Measurements from ENCODE around the gene HOXB5. TPM values are rescaled to one million over a fixed set of nuclear protein-coding genes. Genes with fewer than 3 reads are reported as not detected.

HOXB5 gene
- total RNA-seq, 2 experiments from 2014 or later = not detected

- Mint-ChIP-seq H3K36me3 (no peaks in the 10 kb centered on the region), H3K27me3 (peaks cover 87% of the 10 kb centered on the region), H3K4me1 (ENCODE audit: low read depth) (peaks cover 30% of the 10 kb centered on the region), H3K4me3 (no peak overlapping the region), H3K9me3 (no peaks in the 10 kb centered on the region), H3K27ac (no peak overlapping the region)
- intact Hi-C loops (cut with micrococcal nuclease) = loop anchor here (5.0 to 10.0 kb wide), 2 partner anchors 102 to 485 kb away; partner anchors contain the start of genes PRAC1 and PRAC2
- ChIA-PET POLR2A (no interaction called here), CTCF (interaction anchor here (0.5 to 4.9 kb wide), 6 partner anchors 12 to 593 kb away, joined by 4 to 22 read pairs (median 5); partner anchors contain the start of gene HOXB5)
- no peak for DNase-seq
These were observed 26.4 kb upstream of the HOXB5 start for GRCh38 chr17:48619826-48620449.

DNA sequence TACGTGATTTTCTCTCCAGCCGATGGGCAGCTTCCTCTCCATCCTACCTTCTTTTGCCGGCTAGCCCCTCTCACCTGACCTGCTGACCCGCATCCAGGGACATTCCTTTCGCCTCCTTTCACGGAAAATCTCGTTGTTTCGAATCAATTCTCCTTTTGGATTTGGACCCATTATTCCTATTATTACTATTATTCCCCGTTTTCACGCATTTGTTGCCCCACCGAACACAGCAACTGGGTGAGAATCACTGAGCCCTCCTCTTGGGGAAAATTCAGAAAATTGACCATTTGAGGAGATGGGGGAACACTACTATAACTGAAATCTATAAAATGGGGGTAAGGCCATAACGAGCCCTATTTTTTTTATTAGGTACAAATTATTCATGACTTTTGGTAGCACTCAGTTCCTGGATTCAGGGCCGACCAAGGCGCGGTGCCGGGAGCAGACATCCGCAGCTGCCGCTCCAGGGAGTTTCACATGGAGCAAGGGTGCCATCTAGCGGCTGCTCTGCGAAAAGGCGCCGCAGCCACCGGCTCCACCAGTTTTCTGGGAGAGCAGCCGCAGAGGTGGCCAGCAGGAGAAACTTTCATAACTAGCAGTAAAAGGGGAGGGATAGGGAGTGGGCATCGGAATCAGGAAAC lies 24.8 kb upstream of the HOXB5 start:
- H3K4me3 Mint-ChIP-seq = peak overlapping the region; percentile 17

GRCh38 chr17:48617471-48618255 lies 24.1 kb upstream of the HOXB5 start:
- H3K27me3 Mint-ChIP-seq = peaks cover 87% of the 10 kb centered on the region
- intact Hi-C loops (cut with micrococcal nuclease) = loop anchor here (5.0 to 10.0 kb wide), 2 partner anchors 105 to 483 kb away; partner anchors contain the start of genes PRAC1 and PRAC2
- H3K27ac Mint-ChIP-seq = peak overlapping the region; percentile 7
- H3K4me1 Mint-ChIP-seq (ENCODE audit: low read depth) = peaks cover 47% of the 10 kb centered on the region
- CTCF ChIA-PET = interaction anchor here (0.7 to 4.9 kb wide), 28 partner anchors 9 to 592 kb away, joined by 3 to 22 read pairs (median 5); partner anchors contain the start of genes CBX1 and HOXB5
- no peaks in the 10 kb centered on the region for H3K36me3 Mint-ChIP-seq
- H3K4me3 Mint-ChIP-seq = no peak overlapping the region
- POLR2A ChIA-PET = no interaction called here
- DNase-seq = no peak
- no peaks in the 10 kb centered on the region for H3K9me3 Mint-ChIP-seq

More for the DNA sequence above, 24.8 kb upstream of the HOXB5 start:
- peaks cover 89% of the 10 kb centered on the region for H3K27me3 Mint-ChIP-seq
- H3K4me1 Mint-ChIP-seq (ENCODE audit: low read depth) = peaks cover 42% of the 10 kb centered on the region
- H3K9me3 Mint-ChIP-seq = no peaks in the 10 kb centered on the region
- peak; percentile 89 for DNase-seq
- ChIA-PET POLR2A (no interaction called here), CTCF (interaction anchor here (0.5 to 4.9 kb wide), 39 partner anchors 9 to 607 kb away, joined by 3 to 22 read pairs (median 5); partner anchors contain the start of genes CBX1 and HOXB5)
- H3K36me3 Mint-ChIP-seq = no peaks in the 10 kb centered on the region
- intact Hi-C loops (cut with micrococcal nuclease) = loop anchor here (5.0 to 10.0 kb wide), 2 partner anchors 104 to 484 kb away; partner anchors contain the start of genes PRAC1 and PRAC2
- H3K27ac Mint-ChIP-seq = peak overlapping the region; percentile 40

DNA sequence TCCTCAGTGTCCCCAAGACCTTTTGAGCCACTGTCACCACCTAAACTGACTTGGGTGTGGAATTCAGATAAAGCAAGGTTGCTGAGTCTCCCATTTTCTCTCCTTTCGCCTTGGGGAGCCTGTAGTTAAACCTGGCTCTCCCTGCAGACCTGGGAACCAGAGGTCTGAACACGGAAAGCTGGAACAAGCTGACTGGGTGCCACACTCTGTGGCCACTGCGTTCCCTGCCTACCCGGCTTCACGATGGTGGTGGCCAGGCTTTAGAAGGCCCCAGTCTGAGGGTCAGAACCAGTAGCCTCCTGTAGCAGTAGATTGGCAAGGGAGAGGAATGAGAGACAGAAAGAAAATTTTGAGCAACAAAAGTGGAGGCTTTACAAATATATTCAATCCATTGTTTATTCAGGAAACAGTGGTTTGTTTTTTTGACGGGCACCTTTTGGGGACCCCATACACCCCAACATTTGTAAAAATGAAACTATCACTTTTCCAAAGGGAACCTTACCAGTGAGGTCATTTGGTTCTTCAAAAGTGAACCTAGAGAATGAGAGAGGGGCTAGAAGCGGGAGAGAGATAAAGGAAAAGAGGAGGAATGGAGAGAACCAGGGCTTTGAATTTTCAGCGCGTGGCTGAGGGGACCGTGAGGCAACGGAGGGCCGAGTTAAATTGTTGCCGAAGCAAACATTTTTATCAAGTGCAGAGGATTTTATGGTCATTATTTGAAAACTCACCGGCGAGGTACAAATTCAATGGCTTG lies 23.3 kb upstream of the HOXB5 start:
- Mint-ChIP-seq H3K9me3 (no peaks in the 10 kb centered on the region), H3K4me3 (no peak overlapping the region), H3K4me1 (ENCODE audit: low read depth) (peaks cover 51% of the 10 kb centered on the region), H3K27ac (peak overlapping the region; percentile 7), H3K36me3 (no peaks in the 10 kb centered on the region), H3K27me3 (peaks cover 83% of the 10 kb centered on the region)
- ChIA-PET POLR2A (no interaction called here), CTCF (interaction anchor here (1.0 to 4.9 kb wide), 8 partner anchors 8 to 591 kb away, joined by 3 to 22 read pairs (median 6); partner anchors contain the start of gene HOXB5)
- DNase-seq = no peak
- intact Hi-C loops (cut with micrococcal nuclease) = loop anchor here (5.0 to 10.0 kb wide), 2 partner anchors 105 to 482 kb away; partner anchors contain the start of genes PRAC1 and PRAC2

- Mint-ChIP-seq H3K9me3 (no peaks in the 10 kb centered on the region), H3K36me3 (no peaks in the 10 kb centered on the region), H3K27me3 (peaks cover 84% of the 10 kb centered on the region), H3K27ac (no peak overlapping the region), H3K4me3 (no peak overlapping the region), H3K4me1 (ENCODE audit: low read depth) (peaks cover 57% of the 10 kb centered on the region)
- ChIA-PET POLR2A (interaction anchor here (0.5 kb wide), 1 partner anchor 10 kb away, joined by 3 read pairs; no protein-coding TSS in a partner anchor), CTCF (interaction anchor here (0.8 to 4.9 kb wide), 9 partner anchors 9 to 536 kb away, joined by 3 to 22 read pairs (median 3); partner anchors contain the start of gene HOXB5)
- intact Hi-C loops (cut with micrococcal nuclease) = loop anchor here (5.0 to 10.0 kb wide), 2 partner anchors 106 to 481 kb away; partner anchors contain the start of genes PRAC1 and PRAC2
- no peak for DNase-seq
These were observed 22.6 kb upstream of the HOXB5 start for GRCh38 chr17:48615963-48616716.

DNA sequence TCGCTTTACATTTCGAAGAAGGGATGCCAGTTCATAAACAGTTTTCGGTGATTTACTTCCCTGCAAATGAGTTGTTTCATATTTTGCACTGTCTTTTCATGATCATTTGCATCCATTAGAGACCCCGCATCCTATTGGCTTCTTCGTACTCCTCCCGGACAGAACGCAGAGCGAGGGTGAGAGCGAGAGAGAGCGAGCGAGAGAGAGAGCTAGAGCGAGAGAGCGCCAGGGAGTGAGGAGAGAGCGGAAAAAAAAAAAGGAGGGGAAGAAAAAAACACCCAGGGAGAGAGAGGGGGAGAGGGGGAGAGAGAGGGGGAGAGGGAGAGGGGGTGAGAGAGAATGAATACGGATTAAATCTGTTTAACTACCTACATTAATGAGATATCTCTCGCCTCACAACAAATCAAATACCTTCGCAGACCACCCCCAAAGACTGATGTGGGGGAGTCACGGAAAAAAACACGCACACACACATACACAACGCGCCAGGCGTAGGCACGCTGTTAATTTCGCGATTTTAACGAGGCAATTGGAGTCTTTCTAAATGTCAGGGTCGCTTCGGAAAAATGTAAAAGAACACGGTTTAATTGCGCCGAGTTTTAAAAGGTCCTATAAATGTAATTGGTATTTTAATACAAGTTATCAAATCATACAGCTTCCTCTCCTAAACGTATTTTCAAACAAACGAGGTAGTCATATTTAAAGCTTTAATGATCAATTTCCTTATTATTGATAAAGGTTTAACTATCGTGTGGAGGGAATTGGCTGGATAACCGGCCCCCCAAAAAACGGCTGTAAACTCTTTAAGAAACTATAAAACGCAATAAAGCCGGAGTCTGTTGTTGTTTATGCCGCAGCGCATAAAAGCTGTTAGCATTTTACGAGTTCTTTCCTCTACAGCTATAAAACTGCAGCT lies 21.7 kb upstream of the HOXB5 start, which contains the start of gene HOXB8:
Gene HOXB8, minus strand, starts transcription at position 246 of the 916 bp plus-strand sequence. CDS start 588 bp downstream, outside the sequence.
- no peaks in the 10 kb centered on the region for H3K9me3 Mint-ChIP-seq
- no peak for DNase-seq
- ChIA-PET CTCF (interaction anchor here (0.7 to 4.9 kb wide), 14 partner anchors 9 to 955 kb away, joined by 3 to 22 read pairs (median 4); partner anchors contain the start of gene HOXB5), POLR2A (interaction anchor here (0.5 kb wide), 1 partner anchor 10 kb away, joined by 3 read pairs; no protein-coding TSS in a partner anchor)
- H3K27me3 Mint-ChIP-seq = peaks cover 81% of the 10 kb centered on the region
- intact Hi-C loops (cut with micrococcal nuclease) = loop anchor here (5.0 to 10.0 kb wide), 2 partner anchors 107 to 481 kb away; partner anchors contain the start of genes PRAC1 and PRAC2
- peak within 1 kb of the TSS; percentile 42 for H3K27ac Mint-ChIP-seq
- peak within 1 kb of the TSS; percentile 20 for H3K4me3 Mint-ChIP-seq
- H3K4me1 Mint-ChIP-seq (ENCODE audit: low read depth) = peaks cover 62% of the 10 kb centered on the region
- no peaks in the 10 kb centered on the region for H3K36me3 Mint-ChIP-seq

GRCh38 chr17:48613862-48614694 lies 20.5 kb upstream of the HOXB5 start:
- CTCF ChIA-PET = interaction anchor here (0.6 to 2.7 kb wide), 16 partner anchors 9 to 589 kb away, joined by 3 to 19 read pairs (median 5); partner anchors contain the start of genes HOXB5 and HOXB9
- Mint-ChIP-seq H3K27me3 (peaks cover 78% of the 10 kb centered on the region), H3K27ac (no peak overlapping the region), H3K9me3 (no peaks in the 10 kb centered on the region), H3K4me1 (ENCODE audit: low read depth) (peaks cover 59% of the 10 kb centered on the region), H3K4me3 (peak overlapping the region; percentile 28), H3K36me3 (no peaks in the 10 kb centered on the region)
- POLR2A ChIA-PET = interaction anchor here (2.4 kb wide), 1 partner anchor 12 kb away, joined by 13 read pairs; the partner anchor contains the start of gene HOXB9
- DNase-seq = peak; percentile 46
- intact Hi-C loops (cut with micrococcal nuclease) = loop anchor here (2.0 to 10.0 kb wide), 4 partner anchors 17 to 587 kb away; no protein-coding TSS in a partner anchor

GRCh38 chr17:48612854-48613691 lies 19.5 kb upstream of the HOXB5 start:
- peak overlapping the region; percentile 72 for H3K4me3 Mint-ChIP-seq
- intact Hi-C loops (cut with micrococcal nuclease) = loop anchor here (2.0 to 10.0 kb wide), 4 partner anchors 16 to 586 kb away; no protein-coding TSS in a partner anchor
- POLR2A ChIA-PET = interaction anchor here (2.4 kb wide), 1 partner anchor 13 kb away, joined by 13 read pairs; the partner anchor contains the start of gene HOXB9
- no peaks in the 10 kb centered on the region for H3K9me3 Mint-ChIP-seq
- H3K27ac Mint-ChIP-seq = no peak overlapping the region
- H3K36me3 Mint-ChIP-seq = no peaks in the 10 kb centered on the region
- H3K4me1 Mint-ChIP-seq (ENCODE audit: low read depth) = peaks cover 52% of the 10 kb centered on the region
- peaks cover 76% of the 10 kb centered on the region for H3K27me3 Mint-ChIP-seq
- peak; percentile 59 for DNase-seq
- CTCF ChIA-PET = interaction anchor here (0.6 to 2.7 kb wide), 22 partner anchors 10 to 672 kb away, joined by 3 to 19 read pairs (median 4); partner anchors contain the start of genes HOXB5 and PNPO

Measured in activated CD4-positive, alpha-beta memory T cell treated with anti-CD3 and anti-CD28 coated beads for 36 hours (primary cell).